Activated naive CD4-positive, alpha-beta T cell treated with anti-CD3 and anti-CD28 coated beads, Interleukin-2, amount 10 ng/mL, durations not matched to agents 5 hours and 36 hours (primary cell): Measurements from ENCODE around the gene TRIML1. TPM values are rescaled to one million over a fixed set of nuclear protein-coding genes. Genes with fewer than 3 reads are reported as not detected.

Experiments used
- total RNA-seq, 2 experiments: library from RNA; stranded (reverse); gene quantifications; one replicate each; pipeline ENCODE4 v1.2.3, GENCODE V29; 2021

Gene TRIML1
- total RNA-seq = not detected

GRCh38 chr4:188139141-188139540 is at the start of gene TRIML1:
TRIML1 (plus strand) TSS chr4:188139441; CDS start chr4:188139559, 118 bp downstream.

DNA sequence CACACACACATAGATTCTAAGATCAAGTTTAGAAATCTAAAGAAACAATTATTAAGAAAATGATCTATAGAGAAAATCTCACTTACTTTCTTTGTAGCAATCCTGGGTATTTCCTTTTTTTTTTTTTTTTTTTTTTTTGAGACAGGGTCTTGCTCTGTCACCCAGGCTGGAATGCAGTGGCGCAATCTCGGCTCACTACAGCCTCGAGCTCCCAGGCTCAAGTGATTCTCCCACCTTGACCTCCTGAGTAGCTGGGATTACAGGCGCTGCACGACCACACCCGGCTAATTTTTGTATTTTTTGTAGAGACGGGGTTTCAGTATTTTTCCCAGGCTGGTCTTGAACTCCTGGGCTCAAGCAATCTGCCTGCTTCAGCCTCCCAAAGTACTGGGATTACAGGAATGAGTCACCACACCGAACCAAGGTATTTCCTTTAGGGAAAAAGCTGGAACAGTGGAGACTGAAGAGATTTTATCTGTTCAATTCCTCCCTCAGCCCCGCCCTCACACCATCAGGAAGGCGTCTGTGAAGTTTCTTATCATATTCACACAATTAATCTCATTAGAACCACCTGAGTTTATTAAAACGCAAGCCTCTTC is 30.0 kb upstream of the TRIML1 start, which contains the start of gene TRIML2:
Gene TRIML2 (minus strand): TSS at position 447 of the 599 bp plus-strand sequence. CDS start 4,235 bp downstream, outside the sequence.

Other genes starting within 250 kb of the TRIML1 start
- not detected for gene ZFP42, start 143.7 kb upstream of the TRIML1 start, total RNA-seq
- gene TRIML2, start 29.8 kb upstream of the TRIML1 start, total RNA-seq = not detected